22Rv1 (cell line): ENCODE results near the gene SPATC1L.

Experiments used
- CTCF ChIP-seq: fragments of 450-650 bp; IDR thresholded peaks from 2 replicates; pipeline ENCODE4 v1.5.1; 2017; ENCODE audit warnings: mild to moderate bottlenecking
- ZFX ChIP-seq: fragments of 450-650 bp; IDR thresholded peaks from 2 replicates; pipeline ENCODE4 v1.6.1; 2017; ENCODE audit warnings: antibody characterized with exemption, borderline replicate concordance

DNA sequence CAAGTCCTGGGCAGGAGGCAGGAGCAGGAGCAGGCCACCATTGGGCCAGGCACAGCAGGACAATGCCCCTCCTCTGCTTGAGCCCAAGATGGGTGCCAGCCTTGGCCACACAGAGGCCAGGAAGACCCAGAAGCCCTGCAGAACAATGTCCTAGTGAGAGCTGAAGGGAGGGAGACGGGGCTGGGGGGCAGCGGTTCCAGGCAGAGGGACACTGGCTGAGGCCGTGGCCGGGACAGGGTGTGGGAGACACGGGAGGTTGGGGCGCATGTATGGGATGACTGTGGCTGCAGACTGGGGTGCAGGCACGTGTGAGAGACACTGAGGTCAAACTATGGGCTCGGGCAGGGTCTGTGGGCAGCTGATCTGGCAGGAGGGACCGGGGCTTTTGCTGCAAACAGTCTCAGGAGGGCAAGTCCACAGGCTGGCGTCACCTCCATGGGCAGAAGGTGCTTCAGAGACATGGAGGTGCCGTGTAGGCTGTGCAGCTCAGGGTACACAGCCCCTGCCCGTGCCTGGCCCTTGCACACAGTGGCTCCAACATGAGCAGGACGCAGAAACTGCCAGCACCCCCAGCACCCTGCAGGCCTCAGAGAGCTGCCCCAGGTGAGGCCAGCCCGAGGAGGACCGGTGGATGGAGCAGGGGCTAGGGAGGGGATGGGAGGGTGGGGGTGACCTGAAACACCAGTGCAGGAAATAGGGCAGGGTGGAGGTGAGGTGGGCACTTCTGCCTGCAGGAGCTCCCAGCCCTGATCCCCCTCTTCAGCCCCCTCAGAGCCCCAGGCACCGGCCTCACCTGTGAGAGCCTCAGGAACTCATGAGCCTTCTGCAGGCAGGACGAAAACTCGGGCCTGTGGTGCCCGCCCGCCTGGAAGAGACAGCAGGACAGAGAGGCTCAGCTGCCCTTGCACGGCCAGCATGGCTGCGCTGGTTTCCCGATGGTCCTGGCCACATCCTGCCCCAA, 24.8 kb upstream of the SPATC1L start:
- no peak for TF ChIP-seq CTCF
- TF ChIP-seq ZFX = no peak
